Upper lobe of right lung (tissue), 1 donor: ENCODE measurements around the gene SH3BGRL. TPM values are rescaled to one million over a fixed set of nuclear protein-coding genes. Genes with fewer than 3 reads are reported as not detected.

Source experiments
- ATAC-seq: fragments of 200-7000 bp; cut with Tn5 transposase; one replicate; pipeline ENCODE4 v1.9.1; 2020; ENCODE audit warnings: mild to moderate bottlenecking, moderate library complexity
- DNase-seq: peaks from one replicate; pipeline ENCODE4 v3.0.0-alpha.2; 2020
- H3K27ac ChIP-seq: fragments of 200-600 bp; one replicate; pipeline ENCODE4 v1.8.0; 2022
- H3K27me3 ChIP-seq: fragments of 200-600 bp; one replicate; pipeline ENCODE4 v1.8.0; 2022; ENCODE audit warnings: mild to moderate bottlenecking
- H3K36me3 ChIP-seq: fragments of 200-600 bp; one replicate; pipeline ENCODE4 v1.8.0; 2022
- H3K4me1 ChIP-seq: fragments of 200-600 bp; one replicate; pipeline ENCODE4 v1.8.0; 2022
- H3K4me3 ChIP-seq: fragments of 200-600 bp; one replicate; pipeline ENCODE4 v1.8.0; 2022; ENCODE audit warnings: mild to moderate bottlenecking
- H3K9me3 ChIP-seq: fragments of 200-600 bp; one replicate; pipeline ENCODE4 v1.8.0; 2022
- intact Hi-C: fragments of 100-400 bp; cut with DNase I; formaldehyde crosslinking; loops from one replicate; pipeline ENCODE4 v1.11.0; 2022
- total RNA-seq: library from RNA; stranded (reverse); fragmentation: NEBNext Ultra II Directional; extraction: Animal tissue kit (Norgen Biotek cat#: 25700); gene quantifications from one replicate; pipeline ENCODE4 v1.2.1, GENCODE V29; 2021
- TF ChIP-seq, protein P1 (sequence below): fragments of 200-600 bp; IDR thresholded peaks from one replicate; pipeline ENCODE4 v1.8.0; 2022; ENCODE audit warnings: antibody characterized with exemption
- donor health status: DM: no; HTN: yes; CAD: no; lungs with severe emphysema.

The SH3BGRL gene
- total RNA-seq, 1 donor from 2014 or later = 144 TPM

DNA sequence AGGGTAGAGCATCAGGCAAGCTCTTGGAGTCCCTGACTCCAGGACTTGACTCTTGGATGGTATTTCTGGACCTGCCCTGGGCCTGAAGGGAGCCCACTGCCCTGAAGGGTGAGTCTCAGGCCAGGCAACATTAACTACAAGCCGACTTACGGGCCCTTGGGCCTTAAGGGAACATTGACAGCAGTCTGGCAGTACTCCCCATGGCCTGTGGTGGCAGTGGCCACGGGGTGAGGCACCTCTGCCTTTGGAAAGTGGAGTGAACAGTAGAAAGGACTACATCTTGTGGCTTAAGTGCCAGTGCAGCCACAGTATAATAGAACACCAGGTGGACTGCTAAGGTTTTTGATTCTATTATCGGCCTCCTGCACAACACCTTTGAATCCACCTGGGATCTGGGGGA, 36.3 kb downstream of the SH3BGRL start:
- Histone ChIP-seq H3K27ac (no peak overlapping the region), H3K27me3 (no peaks in the 10 kb centered on the region), H3K4me1 (no peaks in the 10 kb centered on the region), H3K4me3 (no peak overlapping the region), H3K9me3 (no peaks in the 10 kb centered on the region), H3K36me3 (no peaks in the 10 kb centered on the region)
- TF ChIP-seq, protein P1, sequence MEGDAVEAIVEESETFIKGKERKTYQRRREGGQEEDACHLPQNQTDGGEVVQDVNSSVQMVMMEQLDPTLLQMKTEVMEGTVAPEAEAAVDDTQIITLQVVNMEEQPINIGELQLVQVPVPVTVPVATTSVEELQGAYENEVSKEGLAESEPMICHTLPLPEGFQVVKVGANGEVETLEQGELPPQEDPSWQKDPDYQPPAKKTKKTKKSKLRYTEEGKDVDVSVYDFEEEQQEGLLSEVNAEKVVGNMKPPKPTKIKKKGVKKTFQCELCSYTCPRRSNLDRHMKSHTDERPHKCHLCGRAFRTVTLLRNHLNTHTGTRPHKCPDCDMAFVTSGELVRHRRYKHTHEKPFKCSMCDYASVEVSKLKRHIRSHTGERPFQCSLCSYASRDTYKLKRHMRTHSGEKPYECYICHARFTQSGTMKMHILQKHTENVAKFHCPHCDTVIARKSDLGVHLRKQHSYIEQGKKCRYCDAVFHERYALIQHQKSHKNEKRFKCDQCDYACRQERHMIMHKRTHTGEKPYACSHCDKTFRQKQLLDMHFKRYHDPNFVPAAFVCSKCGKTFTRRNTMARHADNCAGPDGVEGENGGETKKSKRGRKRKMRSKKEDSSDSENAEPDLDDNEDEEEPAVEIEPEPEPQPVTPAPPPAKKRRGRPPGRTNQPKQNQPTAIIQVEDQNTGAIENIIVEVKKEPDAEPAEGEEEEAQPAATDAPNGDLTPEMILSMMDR = no peak
- intact Hi-C loops = no loop called here
- ATAC-seq (no peak), DNase-seq (no peak)

DNA sequence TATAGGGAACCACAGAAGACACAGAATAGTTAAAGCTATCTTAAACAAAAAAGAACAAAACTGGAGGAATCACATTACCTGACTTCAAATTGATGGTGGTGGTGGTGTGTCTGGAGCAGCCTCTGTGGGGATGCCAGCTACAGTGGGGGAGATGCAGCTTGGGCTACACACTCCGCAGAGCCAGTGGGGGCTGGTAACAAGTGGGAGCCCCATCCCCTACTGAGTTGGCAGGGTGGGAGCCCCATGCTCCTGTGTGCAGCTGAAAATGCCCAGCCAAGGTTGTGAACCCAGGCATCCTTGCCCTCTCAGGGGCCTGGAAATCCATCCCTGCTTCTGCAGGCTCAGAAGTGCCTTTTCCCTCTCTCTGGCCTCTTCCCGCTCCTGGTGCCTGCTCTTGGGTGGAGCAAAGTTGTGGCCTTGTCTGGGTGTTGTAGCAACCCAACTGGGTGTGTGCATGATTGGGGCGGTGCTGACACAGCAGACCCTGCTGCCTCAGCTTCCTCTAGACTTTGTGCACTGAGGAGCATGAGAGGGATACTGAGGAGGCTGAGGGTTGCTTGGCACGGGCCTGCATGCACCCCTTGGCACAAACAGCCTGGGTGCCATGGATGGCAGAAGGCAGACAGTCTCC, 38.9 kb downstream of the SH3BGRL start:
- TF ChIP-seq, protein P1 = no peak
- ATAC-seq = no peak
- no peaks in the 10 kb centered on the region for H3K4me1 ChIP-seq
- no peaks in the 10 kb centered on the region for H3K36me3 ChIP-seq
- no peaks in the 10 kb centered on the region for H3K9me3 ChIP-seq
- intact Hi-C loops = no loop called here
- H3K27ac ChIP-seq = no peak overlapping the region
- no peak overlapping the region for H3K4me3 ChIP-seq
- no peaks in the 10 kb centered on the region for H3K27me3 ChIP-seq
- DNase-seq = no peak

DNA sequence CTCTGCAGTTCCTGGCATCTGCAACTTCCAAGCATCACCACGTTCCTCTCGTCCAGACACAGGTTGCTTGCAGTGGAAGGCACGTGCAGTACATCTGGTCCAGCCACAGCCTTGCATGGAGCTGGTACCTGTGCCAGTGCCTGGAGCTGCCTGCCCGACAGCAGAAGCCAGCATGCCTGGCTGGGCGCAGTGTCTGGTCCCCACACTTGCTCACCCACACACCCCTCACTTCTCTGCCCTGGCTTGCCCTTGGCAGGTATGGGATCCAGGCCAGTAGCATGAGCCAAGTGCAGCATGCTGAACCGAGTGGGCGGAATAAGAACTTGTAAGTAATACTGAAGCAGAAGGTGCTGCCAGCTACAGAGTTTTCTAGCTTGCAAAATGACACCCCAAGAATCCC, 39.9 kb downstream of the SH3BGRL start:
- Histone ChIP-seq H3K4me1 (no peaks in the 10 kb centered on the region), H3K36me3 (no peaks in the 10 kb centered on the region), H3K9me3 (no peaks in the 10 kb centered on the region), H3K27me3 (no peaks in the 10 kb centered on the region), H3K27ac (no peak overlapping the region), H3K4me3 (no peak overlapping the region)
- DNase-seq (no peak), ATAC-seq (no peak)
- intact Hi-C loops = no loop called here
- TF ChIP-seq, protein P1 = no peak

DNA sequence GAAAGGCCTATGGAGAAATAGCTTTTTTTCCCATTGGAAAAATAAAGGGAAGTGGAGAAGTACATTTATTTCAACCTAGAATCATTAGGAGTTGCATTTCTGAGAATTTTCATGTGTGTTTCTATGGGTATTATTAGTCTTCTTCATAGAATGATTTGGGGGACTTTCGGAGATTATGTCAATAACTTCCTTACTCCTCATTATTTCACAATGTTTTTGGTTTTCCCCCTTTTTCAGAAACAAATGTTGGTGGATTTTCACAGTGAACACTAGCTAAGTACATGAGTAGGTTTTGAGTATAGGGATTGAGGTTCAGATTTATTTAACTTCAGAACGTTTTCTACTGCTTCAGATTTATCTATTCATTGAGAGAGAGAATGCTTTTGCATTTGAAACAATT, 54.0 kb downstream of the SH3BGRL start:
- Histone ChIP-seq H3K4me3 (no peak overlapping the region), H3K4me1 (no peaks in the 10 kb centered on the region), H3K9me3 (no peaks in the 10 kb centered on the region), H3K27me3 (no peaks in the 10 kb centered on the region), H3K27ac (no peak overlapping the region), H3K36me3 (no peaks in the 10 kb centered on the region)
- ATAC-seq (no peak), DNase-seq (no peak)
- intact Hi-C loops = no loop called here
- TF ChIP-seq, protein P1 = no peak

GRCh38 chrX:81257817-81258216, 55.9 kb downstream of the SH3BGRL start:
- Histone ChIP-seq H3K9me3 (no peaks in the 10 kb centered on the region), H3K36me3 (no peaks in the 10 kb centered on the region), H3K27ac (no peak overlapping the region), H3K4me1 (no peaks in the 10 kb centered on the region), H3K27me3 (no peaks in the 10 kb centered on the region), H3K4me3 (no peak overlapping the region)
- DNase-seq (no peak), ATAC-seq (no peak)
- intact Hi-C loops = no loop called here
- TF ChIP-seq, protein P1 = no peak
